OCI-M2 (cell line): Measurements from ENCODE around the gene USH2A.

Experiments used
- DNase-seq: peaks from one replicate; lab custom pipeline; 2025; ENCODE audit not compliant: unreplicated experiment; lab: John Stamatoyannopoulos, UW

USH2A gene

GRCh38 chr1:216210081-216210480 is 213.2 kb downstream of the USH2A start:
- DNase-seq, result no peak

GRCh38 chr1:216209125-216209524 is 214.1 kb downstream of the USH2A start:
- no peak for DNase-seq

GRCh38 chr1:216207154-216207553 is 216.1 kb downstream of the USH2A start:
- no peak for DNase-seq

GRCh38 chr1:216205176-216205575 is 218.1 kb downstream of the USH2A start:
- no peak for DNase-seq

GRCh38 chr1:216201946-216202345 is 221.3 kb downstream of the USH2A start:
- no peak for DNase-seq

- DNase-seq, result no peak
Observed at GRCh38 chr1:216200941-216201340, 222.3 kb downstream of the USH2A start.

- no peak for DNase-seq
Observed at GRCh38 chr1:216194721-216195120, 228.5 kb downstream of the USH2A start.

GRCh38 chr1:216193839-216194443 is 229.3 kb downstream of the USH2A start:
- no peak for DNase-seq

GRCh38 chr1:216190438-216190837 is 232.8 kb downstream of the USH2A start:
- no peak for DNase-seq

- DNase-seq, result no peak
Observed at GRCh38 chr1:216186816-216187215, 236.4 kb downstream of the USH2A start.

- DNase-seq, result no peak
Observed at GRCh38 chr1:216186141-216186540, 237.1 kb downstream of the USH2A start.

- no peak for DNase-seq
Observed at GRCh38 chr1:216184126-216184680, 239.0 kb downstream of the USH2A start.

- DNase-seq, result no peak
Observed at GRCh38 chr1:216183454-216183853, 239.8 kb downstream of the USH2A start.

GRCh38 chr1:216183007-216183406 is 240.2 kb downstream of the USH2A start:
- DNase-seq, result no peak

- no peak for DNase-seq
Observed at GRCh38 chr1:216181590-216181989, 241.7 kb downstream of the USH2A start.

- no peak for DNase-seq
Observed at GRCh38 chr1:216178281-216178680, 245.0 kb downstream of the USH2A start.

GRCh38 chr1:216176970-216177369 is 246.3 kb downstream of the USH2A start:
- DNase-seq, result no peak

GRCh38 chr1:216175714-216176113 is 247.5 kb downstream of the USH2A start:
- DNase-seq, result no peak

- DNase-seq, result no peak
Observed at GRCh38 chr1:216173376-216173995, 249.8 kb downstream of the USH2A start.

- DNase-seq, result no peak
Observed at GRCh38 chr1:216169351-216169750, 253.9 kb downstream of the USH2A start.

- no peak for DNase-seq
Observed at GRCh38 chr1:216168546-216168945, 254.7 kb downstream of the USH2A start.

GRCh38 chr1:216154063-216154462 is 269.2 kb downstream of the USH2A start:
- no peak for DNase-seq

GRCh38 chr1:216153130-216153529 is 270.1 kb downstream of the USH2A start:
- DNase-seq, result no peak
